ENCODE results near the gene NUP160.
"Not testable (repeated sequence)": the region's sequence is repeated elsewhere in the genome, so short reads cannot be mapped to it uniquely, and the experiment has no call there.

NUP160 gene

GRCh38 chr11:47742494-47742893, 105.7 kb downstream of the NUP160 start:
- H3K27ac Mint-ChIP-seq; H3K4me1 Mint-ChIP-seq (ENCODE audit: low read depth); H3K4me3 Mint-ChIP-seq; H3K27me3 Mint-ChIP-seq; H3K9me3 Mint-ChIP-seq: not testable (repeated sequence)
- peak; percentile 25 for DNase-seq
- H3K36me3 Mint-ChIP-seq (ENCODE audit: low read depth) = peaks cover 94% of the 10 kb centered on the region

- not testable (repeated sequence) for H3K4me3 Mint-ChIP-seq; H3K9me3 Mint-ChIP-seq; H3K27me3 Mint-ChIP-seq; H3K4me1 Mint-ChIP-seq (ENCODE audit: low read depth)
- peak overlapping the region; percentile 59 for H3K27ac Mint-ChIP-seq
- H3K36me3 Mint-ChIP-seq (ENCODE audit: low read depth) = peaks cover 93% of the 10 kb centered on the region
- DNase-seq = peak; percentile 16
Observed at GRCh38 chr11:47737817-47738216, 110.3 kb downstream of the NUP160 start.

GRCh38 chr11:47732271-47732670, 115.9 kb downstream of the NUP160 start:
- H3K4me3 Mint-ChIP-seq = no peak overlapping the region
- peaks cover 2% of the 10 kb centered on the region for H3K4me1 Mint-ChIP-seq (ENCODE audit: low read depth)
- peak overlapping the region; percentile 13 for H3K27ac Mint-ChIP-seq
- DNase-seq = no peak
- H3K27me3 Mint-ChIP-seq = no peaks in the 10 kb centered on the region
- H3K9me3 Mint-ChIP-seq = no peaks in the 10 kb centered on the region
- H3K36me3 Mint-ChIP-seq (ENCODE audit: low read depth) = peaks cover 97% of the 10 kb centered on the region

DNA sequence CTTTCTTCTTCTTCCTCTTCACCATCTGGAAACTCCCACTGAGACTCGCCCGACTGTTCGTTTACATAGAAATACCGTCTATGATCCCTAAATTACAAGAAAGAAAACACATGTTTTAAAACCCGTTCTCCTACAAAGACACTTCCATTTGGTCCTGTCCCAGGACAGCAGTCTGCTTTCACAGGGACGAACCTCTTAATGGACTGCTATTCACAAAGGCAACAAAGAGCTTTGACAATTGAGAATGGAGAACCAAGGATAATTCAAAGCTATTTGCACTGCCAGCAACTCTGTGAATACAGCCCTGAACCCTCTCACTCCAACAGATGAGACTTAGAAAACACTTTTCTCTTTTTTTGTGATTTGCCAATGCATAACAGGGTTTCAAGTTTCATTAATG, 116.7 kb downstream of the NUP160 start:
- H3K27me3 Mint-ChIP-seq = no peaks in the 10 kb centered on the region
- peaks cover 2% of the 10 kb centered on the region for H3K4me1 Mint-ChIP-seq (ENCODE audit: low read depth)
- DNase-seq = no peak
- no peaks in the 10 kb centered on the region for H3K9me3 Mint-ChIP-seq
- peak overlapping the region; percentile 13 for H3K27ac Mint-ChIP-seq
- H3K36me3 Mint-ChIP-seq (ENCODE audit: low read depth) = peaks cover 98% of the 10 kb centered on the region
- H3K4me3 Mint-ChIP-seq = no peak overlapping the region

Measured in activated T-cell treated with anti-CD3 and anti-CD28 coated beads, Interleukin-2, amount 50 U/mL, for 24 hours (primary cell).